ENCODE data around the gene ANKRD34A. TPM values are rescaled to one million over a fixed set of nuclear protein-coding genes. Genes with fewer than 3 reads are reported as not detected.

Gene ANKRD34A
- total RNA-seq, 3 donors from 2014 or later = 0.16 to 0.98 (median 0.59) TPM

GRCh38 chr1:145947551-145947950 lies 16.8 kb downstream of the ANKRD34A start:
- Histone ChIP-seq H3K4me1 (no peaks in the 10 kb centered on the region), H3K9me3 (no peaks in the 10 kb centered on the region), H3K27me3 (no peaks in the 10 kb centered on the region), H3K27ac (no peak overlapping the region), H3K4me3 (no peak overlapping the region), H3K36me3 (no peaks in the 10 kb centered on the region)
- DNase-seq (ENCODE audit: low spot score in 2 of 2) = no peak
- TF ChIP-seq POLR2A (IDR thresholded peaks at IDR 0.05) (no peak), POLR2AphosphoS5 (IDR thresholded peaks at IDR 0.05) (no peak)
- TF ChIP-seq, protein P1, sequence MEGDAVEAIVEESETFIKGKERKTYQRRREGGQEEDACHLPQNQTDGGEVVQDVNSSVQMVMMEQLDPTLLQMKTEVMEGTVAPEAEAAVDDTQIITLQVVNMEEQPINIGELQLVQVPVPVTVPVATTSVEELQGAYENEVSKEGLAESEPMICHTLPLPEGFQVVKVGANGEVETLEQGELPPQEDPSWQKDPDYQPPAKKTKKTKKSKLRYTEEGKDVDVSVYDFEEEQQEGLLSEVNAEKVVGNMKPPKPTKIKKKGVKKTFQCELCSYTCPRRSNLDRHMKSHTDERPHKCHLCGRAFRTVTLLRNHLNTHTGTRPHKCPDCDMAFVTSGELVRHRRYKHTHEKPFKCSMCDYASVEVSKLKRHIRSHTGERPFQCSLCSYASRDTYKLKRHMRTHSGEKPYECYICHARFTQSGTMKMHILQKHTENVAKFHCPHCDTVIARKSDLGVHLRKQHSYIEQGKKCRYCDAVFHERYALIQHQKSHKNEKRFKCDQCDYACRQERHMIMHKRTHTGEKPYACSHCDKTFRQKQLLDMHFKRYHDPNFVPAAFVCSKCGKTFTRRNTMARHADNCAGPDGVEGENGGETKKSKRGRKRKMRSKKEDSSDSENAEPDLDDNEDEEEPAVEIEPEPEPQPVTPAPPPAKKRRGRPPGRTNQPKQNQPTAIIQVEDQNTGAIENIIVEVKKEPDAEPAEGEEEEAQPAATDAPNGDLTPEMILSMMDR (IDR thresholded peaks at IDR 0.05) = no peak
- intact Hi-C loops (cut with DNase I; ENCODE audit: low total_unique reads) = no loop called here

GRCh38 chr1:145946477-145946986 lies 17.8 kb downstream of the ANKRD34A start:
- no peak overlapping the region for H3K4me3 ChIP-seq
- H3K36me3 ChIP-seq = no peaks in the 10 kb centered on the region
- no peaks in the 10 kb centered on the region for H3K9me3 ChIP-seq
- no peaks in the 10 kb centered on the region for H3K27me3 ChIP-seq
- DNase-seq (ENCODE audit: low spot score in 2 of 2) = no peak
- H3K4me1 ChIP-seq = no peaks in the 10 kb centered on the region
- no peak overlapping the region for H3K27ac ChIP-seq
- intact Hi-C loops (cut with DNase I; ENCODE audit: low total_unique reads) = no loop called here
- TF ChIP-seq POLR2A (IDR thresholded peaks at IDR 0.05) = no peak
- TF ChIP-seq POLR2AphosphoS5 (IDR thresholded peaks at IDR 0.05) = no peak
- TF ChIP-seq, protein P1 (IDR thresholded peaks at IDR 0.05) = no peak

DNA sequence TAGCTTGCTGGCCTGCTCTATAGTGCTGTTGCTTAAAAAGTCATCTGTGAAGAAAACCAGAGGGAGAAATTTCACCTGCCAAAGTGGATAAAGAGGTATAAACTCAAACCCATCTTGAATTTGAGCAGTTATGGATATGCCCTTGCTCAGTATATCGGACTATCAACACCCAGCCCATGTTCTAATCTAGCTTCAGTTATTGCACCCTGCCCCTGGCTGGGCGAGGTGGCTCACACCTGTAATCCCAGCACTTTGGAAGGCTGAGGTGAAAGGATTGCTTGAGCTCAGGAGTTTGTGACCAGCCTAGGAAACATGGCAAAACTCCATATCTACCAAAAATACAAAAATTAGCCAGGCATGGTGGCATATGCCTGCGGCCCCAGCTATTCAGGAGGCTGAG lies 19.8 kb downstream of the ANKRD34A start:
- Histone ChIP-seq H3K36me3 (no peaks in the 10 kb centered on the region), H3K27ac (no peak overlapping the region), H3K9me3 (no peaks in the 10 kb centered on the region), H3K27me3 (no peaks in the 10 kb centered on the region), H3K4me1 (no peaks in the 10 kb centered on the region), H3K4me3 (no peak overlapping the region)
- no peak for TF ChIP-seq POLR2A (IDR thresholded peaks at IDR 0.05)
- TF ChIP-seq, protein P1 (IDR thresholded peaks at IDR 0.05) = no peak
- TF ChIP-seq POLR2AphosphoS5 (IDR thresholded peaks at IDR 0.05) = no peak
- intact Hi-C loops (cut with DNase I; ENCODE audit: low total_unique reads) = no loop called here
- no peak for DNase-seq (ENCODE audit: low spot score in 2 of 2)

- Histone ChIP-seq H3K27ac (peak overlapping the region; percentile 1 to 45), H3K36me3 (no peaks in the 10 kb centered on the region), H3K9me3 (no peaks in the 10 kb centered on the region), H3K27me3 (no peaks in the 10 kb centered on the region), H3K4me3 (peak overlapping the region in 1 of 3 donors; percentile 8), H3K4me1 (no peaks in the 10 kb centered on the region)
- intact Hi-C loops (cut with DNase I; ENCODE audit: low total_unique reads) = no loop called here
- DNase-seq (ENCODE audit: low spot score in 2 of 2) = no peak
- TF ChIP-seq POLR2A (IDR thresholded peaks at IDR 0.05) = no peak
- TF ChIP-seq, protein P1 (IDR thresholded peaks at IDR 0.05) = no peak
- TF ChIP-seq POLR2AphosphoS5 (IDR thresholded peaks at IDR 0.05) = no peak
Measured at GRCh38 chr1:145942871-145943270, 21.5 kb downstream of the ANKRD34A start.

GRCh38 chr1:145942405-145942804 lies 22.0 kb downstream of the ANKRD34A start:
- H3K36me3 ChIP-seq = no peaks in the 10 kb centered on the region
- peak overlapping the region; percentile 1 to 45 for H3K27ac ChIP-seq
- no peaks in the 10 kb centered on the region for H3K9me3 ChIP-seq
- H3K4me3 ChIP-seq = peak overlapping the region in 1 of 3 donors; percentile 8
- intact Hi-C loops (cut with DNase I; ENCODE audit: low total_unique reads) = no loop called here
- no peak for DNase-seq (ENCODE audit: low spot score in 2 of 2)
- H3K4me1 ChIP-seq = no peaks in the 10 kb centered on the region
- TF ChIP-seq POLR2A (IDR thresholded peaks at IDR 0.05) (no peak), POLR2AphosphoS5 (IDR thresholded peaks at IDR 0.05) (no peak)
- TF ChIP-seq, protein P1 (IDR thresholded peaks at IDR 0.05) = no peak
- H3K27me3 ChIP-seq = no peaks in the 10 kb centered on the region

Data from breast epithelium (tissue), 4 donors.